AG04450 (cell line): Measurements from ENCODE around the gene ACTR3C. TPM values are rescaled to one million over a fixed set of nuclear protein-coding genes. Genes with fewer than 3 reads are reported as not detected.

Source experiments
- CTCF ChIA-PET: fragments of 300-600, 350-600 bp; formaldehyde crosslinking; extraction: SDS; loops from one replicate; lab custom pipeline; 2022; ENCODE audit warnings: antibody characterized with exemption, inconsistent platforms; lab: Charles Lee
- POLR2A ChIA-PET: fragments of 350-600 bp; formaldehyde crosslinking; extraction: SDS; loops from one replicate; lab custom pipeline; 2021; ENCODE audit warnings: antibody characterized with exemption, inconsistent platforms; lab: Yijun Ruan, JAX
- DNase-seq: peaks from one replicate; pipeline ENCODE4 v3.0.0-alpha.2; 2011; ENCODE audit warnings: low read depth, low spot score
- H3K27ac ChIP-seq: one replicate; pipeline ENCODE4 v1.5.1; 2012; ENCODE audit warnings: low read depth, low read length, control low read depth
- H3K27me3 ChIP-seq: one replicate; pipeline ENCODE4 v1.6.0; 2012; ENCODE audit warnings: low read length; ENCODE audit not compliant: control insufficient read depth, insufficient read depth
- H3K4me3 ChIP-seq: 2 replicates; pipeline ENCODE4 v1.5.1; 2011; ENCODE audit warnings: mild to moderate bottlenecking, low read depth, low read length, control low read depth
- H3K9me3 ChIP-seq: 2 replicates; pipeline ENCODE4 v1.5.1; 2012; ENCODE audit warnings: low read length; ENCODE audit not compliant: control insufficient read depth, insufficient read depth
- polyA plus RNA-seq: library from polyadenylated mRNA; depleted of rRNA; stranded (reverse); fragments of >200 nt; gene quantifications from 2 replicates; pipeline ENCODE4 v1.2.3, GENCODE V29; 2011
- TF ChIP-seq, protein P1 (sequence below): IDR thresholded peaks from 2 replicates; pipeline ENCODE4 v1.5.1; 2011; ENCODE audit warnings: low read depth, low read length, control low read depth, inconsistent platforms

ACTR3C gene
- polyA plus RNA-seq, 1 experiment = 0.31 TPM

DNA sequence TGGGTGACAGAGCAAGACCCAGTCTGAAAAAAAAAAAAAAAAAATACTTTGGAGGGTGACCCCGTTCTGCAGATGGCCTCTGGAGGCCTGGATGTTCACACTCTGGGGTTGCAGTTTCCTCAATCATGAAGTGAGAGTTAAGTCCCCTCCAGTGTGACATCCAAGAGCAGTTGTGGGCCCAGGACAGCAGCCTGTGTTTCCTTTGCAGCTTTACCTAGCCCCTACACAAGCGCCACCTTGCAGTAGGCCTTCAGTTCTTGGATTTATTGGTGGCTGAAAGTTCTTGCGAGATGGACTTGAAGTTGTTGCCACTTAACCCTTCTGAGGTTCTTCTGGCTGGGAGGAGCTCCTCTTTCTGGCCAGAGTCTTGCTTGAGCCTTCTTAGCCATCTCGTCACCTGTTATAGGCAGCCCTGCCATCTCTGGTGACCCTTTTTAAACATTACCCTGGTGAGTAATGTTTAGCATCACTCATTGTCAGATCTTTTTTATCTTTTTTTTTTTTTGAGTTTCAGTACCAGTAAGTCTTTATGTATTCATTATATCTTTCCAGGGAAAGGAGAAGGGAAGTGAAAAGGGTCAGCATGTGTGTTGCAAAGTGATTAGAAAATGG lies 3.4 kb upstream of the ACTR3C start:
- TF ChIP-seq, protein P1, sequence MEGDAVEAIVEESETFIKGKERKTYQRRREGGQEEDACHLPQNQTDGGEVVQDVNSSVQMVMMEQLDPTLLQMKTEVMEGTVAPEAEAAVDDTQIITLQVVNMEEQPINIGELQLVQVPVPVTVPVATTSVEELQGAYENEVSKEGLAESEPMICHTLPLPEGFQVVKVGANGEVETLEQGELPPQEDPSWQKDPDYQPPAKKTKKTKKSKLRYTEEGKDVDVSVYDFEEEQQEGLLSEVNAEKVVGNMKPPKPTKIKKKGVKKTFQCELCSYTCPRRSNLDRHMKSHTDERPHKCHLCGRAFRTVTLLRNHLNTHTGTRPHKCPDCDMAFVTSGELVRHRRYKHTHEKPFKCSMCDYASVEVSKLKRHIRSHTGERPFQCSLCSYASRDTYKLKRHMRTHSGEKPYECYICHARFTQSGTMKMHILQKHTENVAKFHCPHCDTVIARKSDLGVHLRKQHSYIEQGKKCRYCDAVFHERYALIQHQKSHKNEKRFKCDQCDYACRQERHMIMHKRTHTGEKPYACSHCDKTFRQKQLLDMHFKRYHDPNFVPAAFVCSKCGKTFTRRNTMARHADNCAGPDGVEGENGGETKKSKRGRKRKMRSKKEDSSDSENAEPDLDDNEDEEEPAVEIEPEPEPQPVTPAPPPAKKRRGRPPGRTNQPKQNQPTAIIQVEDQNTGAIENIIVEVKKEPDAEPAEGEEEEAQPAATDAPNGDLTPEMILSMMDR = no peak
- ChIA-PET POLR2A (interaction anchor here (1.1 kb wide), 1 partner anchor 8 kb away, joined by 3 read pairs; no protein-coding TSS in a partner anchor), CTCF (interaction anchor here (2.2 kb wide), 1 partner anchor 29 kb away, joined by 8 read pairs; no protein-coding TSS in a partner anchor)
- Histone ChIP-seq H3K9me3 (peaks cover 6% of the 10 kb centered on the region; the same call in 1 of the 2 replicates), H3K27me3 (no peaks in the 10 kb centered on the region), H3K27ac (no peak overlapping the region), H3K4me3 (no peak overlapping the region)
- DNase-seq = no peak

DNA sequence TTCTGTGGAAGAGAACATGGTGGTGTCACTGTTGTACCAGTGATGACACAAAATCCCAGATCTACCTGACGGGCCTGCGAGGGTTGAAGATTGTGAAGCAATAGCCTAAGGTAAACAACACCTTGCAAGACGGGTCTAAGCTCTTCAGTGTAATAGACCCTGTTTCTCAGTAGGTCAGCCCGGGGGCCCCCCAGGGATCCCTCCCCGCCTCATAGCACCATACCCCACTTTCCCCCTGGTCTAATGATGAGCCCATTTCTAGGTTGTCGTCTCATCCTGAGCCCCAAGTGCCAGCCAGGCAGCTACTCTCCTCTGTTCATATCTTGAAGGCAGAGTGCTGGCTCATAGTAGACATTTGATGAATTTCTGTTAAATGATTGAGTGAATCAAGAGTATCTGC lies 2.6 kb upstream of the ACTR3C start:
- ChIA-PET CTCF (interaction anchor here (2.2 kb wide), 1 partner anchor 30 kb away, joined by 8 read pairs; no protein-coding TSS in a partner anchor), POLR2A (interaction anchor here (1.0 kb wide), 1 partner anchor 9 kb away, joined by 3 read pairs; no protein-coding TSS in a partner anchor)
- H3K9me3 ChIP-seq = peaks cover 6% of the 10 kb centered on the region; the same call in 1 of the 2 replicates
- H3K27ac ChIP-seq = no peak overlapping the region
- TF ChIP-seq, protein P1 = no peak
- DNase-seq = no peak
- no peak overlapping the region for H3K4me3 ChIP-seq
- H3K27me3 ChIP-seq = no peaks in the 10 kb centered on the region

DNA sequence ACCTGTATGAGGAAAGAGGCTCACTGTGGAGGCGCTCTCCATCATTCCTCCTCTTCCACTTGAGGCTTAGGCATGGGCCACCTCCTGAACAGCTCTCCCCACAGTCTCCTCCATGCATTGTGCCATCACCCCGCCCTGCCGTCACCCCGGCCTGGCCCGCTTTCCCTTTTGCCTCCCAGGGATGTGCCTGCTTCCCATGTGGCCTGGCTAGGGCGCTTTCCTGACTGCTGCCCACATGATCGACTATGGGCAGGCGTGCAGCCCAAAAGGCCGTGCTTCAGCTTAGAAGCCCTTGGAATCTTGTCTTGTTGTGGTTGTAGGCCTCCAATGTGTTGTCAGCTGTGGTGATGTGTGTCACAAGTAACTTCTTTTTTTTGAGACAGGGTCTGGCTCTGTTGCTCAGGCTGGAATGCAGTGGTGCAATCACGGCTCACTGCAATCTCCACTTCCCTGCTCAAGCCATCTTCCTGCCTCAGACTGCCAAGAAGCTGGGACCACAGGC lies 1.8 kb upstream of the ACTR3C start:
- Histone ChIP-seq H3K4me3 (no peak overlapping the region), H3K27me3 (no peaks in the 10 kb centered on the region), H3K9me3 (peaks cover 6% of the 10 kb centered on the region; the same call in 1 of the 2 replicates), H3K27ac (no peak overlapping the region)
- ChIA-PET POLR2A (interaction anchor here (1.0 kb wide), 1 partner anchor 10 kb away, joined by 3 read pairs; no protein-coding TSS in a partner anchor), CTCF (interaction anchor here (2.2 kb wide), 1 partner anchor 31 kb away, joined by 8 read pairs; no protein-coding TSS in a partner anchor)
- TF ChIP-seq, protein P1 = no peak
- no peak for DNase-seq

DNA sequence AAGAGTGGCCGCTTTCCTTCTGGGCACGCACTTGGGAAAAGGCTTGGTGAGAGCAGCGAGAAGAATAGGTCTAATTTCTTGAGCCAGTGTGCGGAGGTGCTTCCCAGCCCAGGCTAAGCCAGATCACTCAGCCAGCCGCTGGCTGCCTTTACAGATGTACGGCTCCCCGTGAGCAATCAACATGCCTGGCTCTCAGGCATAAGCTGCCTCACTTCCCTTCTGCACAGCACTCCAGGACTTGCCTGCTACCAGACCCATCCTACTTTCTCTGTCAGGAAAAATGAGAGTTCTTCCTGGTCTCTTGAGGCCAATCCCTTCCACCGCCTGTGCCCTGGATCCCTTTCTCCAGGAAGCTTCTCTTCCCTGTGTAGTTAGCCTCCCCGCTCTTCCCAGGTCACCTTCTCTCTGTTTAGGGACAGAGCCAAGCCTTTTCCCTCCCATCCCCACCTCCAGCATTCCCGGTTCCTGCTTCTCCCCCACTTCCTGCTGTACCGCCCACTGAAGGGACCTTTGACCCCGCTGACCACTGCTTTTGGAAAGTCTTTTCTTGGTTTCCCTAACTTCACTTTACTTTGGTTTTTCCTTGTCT lies 1.1 kb upstream of the ACTR3C start:
- no peak for DNase-seq
- Histone ChIP-seq H3K27ac (no peak overlapping the region), H3K4me3 (no peak overlapping the region), H3K9me3 (peaks cover 6% of the 10 kb centered on the region; the same call in 1 of the 2 replicates), H3K27me3 (no peaks in the 10 kb centered on the region)
- TF ChIP-seq, protein P1 = no peak
- ChIA-PET POLR2A (no interaction called here), CTCF (interaction anchor here (2.2 kb wide), 1 partner anchor 32 kb away, joined by 8 read pairs; no protein-coding TSS in a partner anchor)
